ENCODE results near the gene DNAJC8. TPM values are rescaled to one million over a fixed set of nuclear protein-coding genes. Genes with fewer than 3 reads are reported as not detected.

The DNAJC8 gene
- polyA plus RNA-seq, 1 of the 3 experiments (the other 2 are of a cell fraction): 50.9 TPM

DNA sequence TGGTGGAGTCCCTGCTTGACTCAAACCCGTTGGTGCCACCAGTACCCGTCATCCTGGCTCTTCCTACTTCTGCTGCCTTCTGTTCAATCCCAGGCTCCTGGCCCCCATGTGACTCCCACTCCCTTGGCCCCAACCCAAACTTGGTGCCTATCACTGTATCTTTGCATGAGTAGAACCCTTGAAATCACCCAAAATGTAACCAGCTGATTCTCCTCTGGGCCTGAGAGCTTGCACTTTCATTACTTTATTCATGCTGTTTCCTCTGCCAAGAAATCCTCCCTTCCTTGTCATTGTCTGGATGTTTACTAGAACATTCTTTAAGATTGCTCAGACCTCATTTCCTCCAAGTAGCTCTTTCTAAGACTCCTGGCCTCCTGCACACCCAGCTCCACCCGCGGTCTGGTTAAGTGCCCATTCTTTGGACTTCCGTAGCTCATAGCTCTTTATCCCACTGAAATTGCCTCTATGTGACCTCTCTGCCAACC, 72.0 kb downstream of the DNAJC8 start (continued):
- TF ChIP-seq, protein P1, sequence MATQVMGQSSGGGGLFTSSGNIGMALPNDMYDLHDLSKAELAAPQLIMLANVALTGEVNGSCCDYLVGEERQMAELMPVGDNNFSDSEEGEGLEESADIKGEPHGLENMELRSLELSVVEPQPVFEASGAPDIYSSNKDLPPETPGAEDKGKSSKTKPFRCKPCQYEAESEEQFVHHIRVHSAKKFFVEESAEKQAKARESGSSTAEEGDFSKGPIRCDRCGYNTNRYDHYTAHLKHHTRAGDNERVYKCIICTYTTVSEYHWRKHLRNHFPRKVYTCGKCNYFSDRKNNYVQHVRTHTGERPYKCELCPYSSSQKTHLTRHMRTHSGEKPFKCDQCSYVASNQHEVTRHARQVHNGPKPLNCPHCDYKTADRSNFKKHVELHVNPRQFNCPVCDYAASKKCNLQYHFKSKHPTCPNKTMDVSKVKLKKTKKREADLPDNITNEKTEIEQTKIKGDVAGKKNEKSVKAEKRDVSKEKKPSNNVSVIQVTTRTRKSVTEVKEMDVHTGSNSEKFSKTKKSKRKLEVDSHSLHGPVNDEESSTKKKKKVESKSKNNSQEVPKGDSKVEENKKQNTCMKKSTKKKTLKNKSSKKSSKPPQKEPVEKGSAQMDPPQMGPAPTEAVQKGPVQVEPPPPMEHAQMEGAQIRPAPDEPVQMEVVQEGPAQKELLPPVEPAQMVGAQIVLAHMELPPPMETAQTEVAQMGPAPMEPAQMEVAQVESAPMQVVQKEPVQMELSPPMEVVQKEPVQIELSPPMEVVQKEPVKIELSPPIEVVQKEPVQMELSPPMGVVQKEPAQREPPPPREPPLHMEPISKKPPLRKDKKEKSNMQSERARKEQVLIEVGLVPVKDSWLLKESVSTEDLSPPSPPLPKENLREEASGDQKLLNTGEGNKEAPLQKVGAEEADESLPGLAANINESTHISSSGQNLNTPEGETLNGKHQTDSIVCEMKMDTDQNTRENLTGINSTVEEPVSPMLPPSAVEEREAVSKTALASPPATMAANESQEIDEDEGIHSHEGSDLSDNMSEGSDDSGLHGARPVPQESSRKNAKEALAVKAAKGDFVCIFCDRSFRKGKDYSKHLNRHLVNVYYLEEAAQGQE (IDR thresholded peaks at IDR 0.05; ENCODE audit: low read depth, low read length): no peak
- TF ChIP-seq TCF12 (IDR thresholded peaks at IDR 0.05) (no peak), MEF2A (IDR thresholded peaks at IDR 0.05; ENCODE audit: borderline replicate concordance, low read depth) (no peak), EP300 (IDR thresholded peaks at IDR 0.05; ENCODE audit: borderline replicate concordance in 1 of 2, low read depth in 1 of 2, low read length in 1 of 2) (no peak), TEAD4 (IDR thresholded peaks at IDR 0.05; ENCODE audit: borderline replicate concordance, insufficient read depth) (no peak), IRF3 (IDR thresholded peaks at IDR 0.05; ENCODE audit: low read depth, low read length) (no peak), RFX5 (IDR thresholded peaks at IDR 0.05; ENCODE audit: low read length) (no peak), FOXJ3 (CRISPR knock-in tag; IDR thresholded peaks at IDR 0.05) (no peak), GATA2 (CRISPR knock-in tag; IDR thresholded peaks at IDR 0.05) (no peak), NFIC (IDR thresholded peaks at IDR 0.05; ENCODE audit: borderline replicate concordance) (no peak), TAF1 (IDR thresholded peaks at IDR 0.05; ENCODE audit: borderline replicate concordance, low read depth, low read length) (no peak), RAD21 (IDR thresholded peaks at IDR 0.05; ENCODE audit: low read length) (no peak), RXRA (IDR thresholded peaks at IDR 0.05; ENCODE audit: borderline replicate concordance, low read depth) (no peak)

DNA sequence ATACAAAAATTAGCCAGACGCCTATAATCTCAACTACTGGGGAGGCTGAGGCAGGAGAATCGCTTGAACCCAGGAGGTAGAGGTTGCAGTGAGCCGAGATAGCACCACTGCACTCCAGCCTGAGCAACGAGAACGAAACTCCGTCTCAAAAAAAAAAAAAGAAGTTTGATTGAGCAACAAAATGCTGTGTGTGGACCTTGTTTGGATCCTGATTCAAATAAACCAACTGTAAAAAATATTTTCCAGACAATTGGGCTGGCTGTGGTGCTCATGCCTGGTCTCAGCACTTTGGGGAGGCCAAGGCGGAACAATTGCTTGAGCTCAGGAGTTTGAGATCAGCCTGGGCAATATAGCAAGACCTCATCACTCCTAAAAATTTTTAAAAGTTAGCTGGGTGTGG, 73.1 kb downstream of the DNAJC8 start:
- Histone ChIP-seq H3K4me3 (ENCODE audit: low read depth in 2 of 2, low read length in 1 of 2) (no peak overlapping the region), H3K27me3 (ENCODE audit: insufficient read depth) (no peaks in the 10 kb centered on the region), H3F3A (replicated peaks; ENCODE audit: insufficient read depth) (no peaks in the 10 kb centered on the region), H3K4me2 (no peak overlapping the region), H4K20me1 (ENCODE audit: insufficient read depth) (no peaks in the 10 kb centered on the region), H3K9ac (no peak overlapping the region), H3K79me2 (ENCODE audit: insufficient read depth) (no peaks in the 10 kb centered on the region), H3K9me2 (no peaks in the 10 kb centered on the region), H3K9me3 (no peaks in the 10 kb centered on the region), H2AFZ (ENCODE audit: low read depth) (no peak overlapping the region), H3K36me3 (replicated peaks in 1 of 2; ENCODE audit: control insufficient read depth in 1 of 2, insufficient read depth in 2 of 2, low read length in 1 of 2) (no peaks in the 10 kb centered on the region), H3K27ac (ENCODE audit: low read depth in 2 of 2, low read length in 1 of 2) (no peak overlapping the region), H3K4me1 (ENCODE audit: control insufficient read depth in 1 of 2, insufficient read depth in 2 of 2, low read depth in 1 of 2, low read length in 1 of 2) (no peaks in the 10 kb centered on the region; a peak in 1 of 4 replicates)
- WGBS (ENCODE audit: low lambda C conversion rate): 78% methylated on average over 7 of the region's 7 CpGs
- ChIA-PET POLR2A (interaction anchor here (0.7 kb wide), 1 partner anchor 15 kb away, joined by 3 read pairs; no protein-coding TSS in a partner anchor), CTCF (no interaction called here)
- TF ChIP-seq, protein P2, sequence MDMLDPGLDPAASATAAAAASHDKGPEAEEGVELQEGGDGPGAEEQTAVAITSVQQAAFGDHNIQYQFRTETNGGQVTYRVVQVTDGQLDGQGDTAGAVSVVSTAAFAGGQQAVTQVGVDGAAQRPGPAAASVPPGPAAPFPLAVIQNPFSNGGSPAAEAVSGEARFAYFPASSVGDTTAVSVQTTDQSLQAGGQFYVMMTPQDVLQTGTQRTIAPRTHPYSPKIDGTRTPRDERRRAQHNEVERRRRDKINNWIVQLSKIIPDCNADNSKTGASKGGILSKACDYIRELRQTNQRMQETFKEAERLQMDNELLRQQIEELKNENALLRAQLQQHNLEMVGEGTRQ (IDR thresholded peaks at IDR 0.05; ENCODE audit: borderline replicate concordance, low read depth, low read length): no peak
- DNase-seq: no peak
